ENCODE results near the gene ARL5C.

- no peak for TF ChIP-seq CTCF (tag by site-specific recombination; IDR thresholded peaks at IDR 0.05)
- TF ChIP-seq TCF7L2 (IDR thresholded peaks at IDR 0.05; ENCODE audit: borderline replicate concordance, low read depth, low read length) = no peak
- no peak for TF ChIP-seq ZNF580 (tag by site-specific recombination; IDR thresholded peaks at IDR 0.05)
- TF ChIP-seq ZNF302 (tag by site-specific recombination; IDR thresholded peaks at IDR 0.05; ENCODE audit: low read depth) = no peak
- TF ChIP-seq ZNF10 (tag by site-specific recombination; IDR thresholded peaks at IDR 0.05) = no peak
- no peak for TF ChIP-seq KLF1 (tag by site-specific recombination; IDR thresholded peaks at IDR 0.05)
Observed at GRCh38 chr17:39151150-39151942, 14.6 kb downstream of the ARL5C start, which contains the start of gene PLXDC1.
